Stimulated activated CD4-positive, alpha-beta T cell treated with anti-CD3 and anti-CD28 coated beads, Interleukin-1b, Interleukin-23, amount 100 ng/mL, for 4 hours (primary cell): ENCODE data around the gene HOXA4.

Source experiments
- DNase-seq, 2 donors: peaks; one replicate each; pipeline ENCODE4 v3.0.0-alpha.2; 2020; ENCODE audit warnings: low read depth in 2 of 2

Gene HOXA4

GRCh38 chr7:27133409-27134231, 3.1 kb upstream of the HOXA4 start:
- DNase-seq = no peak

- DNase-seq = no peak
Observed at GRCh38 chr7:27132978-27133377, 2.4 kb upstream of the HOXA4 start.

DNA sequence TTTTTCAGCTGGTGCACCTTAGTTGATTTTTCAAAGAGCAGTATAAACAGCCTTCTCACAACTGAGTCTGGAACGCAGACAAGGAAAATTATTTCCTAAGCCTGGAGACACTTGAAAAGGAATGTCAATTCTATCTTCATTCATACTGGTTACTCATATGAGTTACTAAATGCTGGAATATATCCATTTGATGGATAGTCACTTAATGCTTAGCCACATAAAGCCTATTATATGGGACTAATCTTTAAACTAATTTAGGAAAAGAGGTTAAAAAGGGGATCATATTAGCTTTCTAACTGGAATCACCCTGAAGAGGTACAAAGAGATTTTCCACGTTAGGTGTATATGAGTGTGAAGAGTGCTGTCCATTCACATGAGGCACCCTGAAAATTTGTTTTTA, 1.7 kb upstream of the HOXA4 start:
- no peak for DNase-seq

DNA sequence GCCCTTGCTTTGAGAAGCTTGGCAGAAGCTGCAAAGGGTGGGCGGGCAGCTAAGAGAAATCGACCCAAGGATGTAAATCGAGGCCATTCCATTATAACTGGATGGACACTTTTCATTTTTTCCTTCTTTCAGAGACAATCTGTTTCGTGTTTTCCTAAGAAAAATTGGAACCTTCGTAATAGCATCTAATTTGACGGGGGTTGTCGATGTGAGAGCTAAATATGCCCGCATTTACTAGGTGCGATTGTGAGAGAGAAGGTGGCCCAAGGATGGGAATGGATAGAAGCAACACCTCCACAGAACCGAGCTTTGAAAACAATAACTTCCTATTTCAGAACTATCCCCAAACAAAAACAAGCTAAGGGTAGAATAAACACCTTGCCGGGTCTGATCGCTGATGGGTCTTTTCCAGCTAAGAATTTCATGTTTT, 848 bp upstream of the HOXA4 start:
- DNase-seq = no peak

GRCh38 chr7:27129729-27130539, 623 bp downstream of the HOXA4 start:
- no peak for DNase-seq

DNA sequence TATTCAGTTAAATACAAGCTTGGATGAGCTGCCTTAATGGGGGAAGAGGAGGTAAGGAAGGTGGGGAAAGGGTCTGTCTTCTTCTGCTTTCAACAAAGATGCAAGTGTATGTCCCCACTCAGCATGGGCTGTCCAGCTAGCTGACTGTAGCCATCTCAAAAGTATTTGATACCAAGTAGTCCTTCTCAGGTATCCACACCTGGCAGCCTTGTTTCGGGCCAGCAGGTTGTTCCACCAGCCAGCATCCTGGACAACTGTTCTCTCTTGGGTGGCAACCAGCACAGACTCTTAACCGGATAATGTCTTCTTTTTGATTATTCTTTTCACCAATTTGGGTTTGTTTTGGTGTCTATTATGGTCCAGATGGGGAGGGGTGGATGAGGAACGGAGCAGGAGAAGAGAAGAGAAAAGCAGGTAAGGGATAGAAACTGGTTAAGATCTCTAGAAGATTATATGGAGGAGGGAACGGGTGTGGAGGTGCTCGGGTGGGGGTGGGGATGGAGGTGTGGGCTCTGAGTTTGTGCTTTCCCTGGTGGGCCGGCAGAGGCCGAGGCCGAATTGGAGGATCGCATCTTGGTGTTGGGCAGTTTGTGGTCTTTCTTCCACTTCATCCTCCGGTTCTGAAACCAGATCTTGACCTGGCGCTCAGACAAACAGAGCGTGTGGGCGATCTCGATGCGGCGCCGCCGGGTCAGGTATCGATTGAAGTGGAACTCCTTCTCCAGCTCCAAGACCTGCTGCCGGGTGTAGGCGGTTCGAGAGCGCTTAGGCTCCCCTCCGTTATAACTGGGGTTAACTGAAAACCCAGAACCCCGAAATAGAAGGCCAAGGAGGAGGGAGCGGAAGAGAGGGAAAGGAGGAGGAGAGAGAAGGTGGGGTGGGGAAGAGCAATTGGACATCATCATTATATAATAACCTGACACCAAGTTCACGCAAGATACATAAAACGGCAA, 1.5 kb downstream of the HOXA4 start:
- no peak for DNase-seq

DNA sequence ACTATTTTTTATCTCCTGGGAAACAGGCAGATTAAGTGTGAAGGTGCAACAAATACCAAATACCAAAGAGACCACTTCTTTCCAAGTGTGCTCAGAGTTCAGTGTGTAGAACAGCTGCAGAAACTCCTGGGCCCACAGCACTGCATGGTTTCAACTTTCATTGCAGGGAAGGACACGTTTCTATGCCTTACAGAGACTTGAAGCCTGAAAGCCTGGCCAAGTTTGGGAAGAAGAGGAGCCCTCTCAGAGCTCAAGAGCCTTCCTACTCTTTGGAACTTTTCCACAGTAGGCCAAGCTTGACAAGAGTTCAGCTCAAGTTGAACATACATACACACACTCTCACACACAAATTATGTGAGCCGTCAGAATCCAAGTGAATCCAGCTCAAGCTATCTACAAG, 2.5 kb downstream of the HOXA4 start:
- DNase-seq = no peak

DNA sequence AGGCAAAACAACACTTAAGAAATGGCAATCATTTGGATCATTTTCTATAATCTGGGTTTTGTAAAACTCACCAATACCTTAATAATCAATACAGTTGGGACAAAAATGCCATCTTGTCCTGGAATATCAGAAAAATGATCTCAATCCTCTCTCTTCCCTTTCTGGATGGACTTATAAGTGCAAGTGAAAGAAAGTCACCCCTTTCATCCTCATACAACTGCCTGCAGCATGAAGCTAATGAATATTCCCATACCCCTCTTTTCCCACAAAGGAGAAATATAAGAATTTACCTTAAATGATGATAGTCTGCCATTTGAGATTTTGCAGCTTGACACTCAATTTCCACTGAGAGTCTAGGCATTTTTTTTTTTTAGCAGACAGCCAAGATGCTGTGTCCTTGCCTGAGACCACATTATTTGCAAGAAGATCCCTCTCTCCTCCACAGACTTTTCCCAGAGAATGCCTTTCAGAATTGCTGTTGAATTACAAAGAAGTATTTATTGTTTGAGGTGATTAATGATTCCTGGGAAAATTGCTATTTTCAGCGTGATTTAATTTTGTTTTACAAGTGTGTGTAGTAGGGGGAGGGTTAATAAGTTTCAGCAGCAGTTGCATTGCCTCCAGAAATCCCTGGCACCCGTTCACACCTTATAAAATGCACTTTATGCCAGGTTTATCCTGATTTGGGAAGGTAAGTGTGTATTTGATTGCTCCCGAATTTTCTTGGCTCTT, 3.8 kb downstream of the HOXA4 start:
- DNase-seq = no peak

- no peak for DNase-seq
Observed at GRCh38 chr7:27125986-27126394, 4.6 kb downstream of the HOXA4 start.

GRCh38 chr7:27124902-27125689, 5.5 kb downstream of the HOXA4 start:
- DNase-seq = no peak

GRCh38 chr7:27124096-27124901, 6.3 kb downstream of the HOXA4 start:
- no peak for DNase-seq

GRCh38 chr7:27123477-27124053, 7.0 kb downstream of the HOXA4 start:
- no peak for DNase-seq

- no peak for DNase-seq
Observed at GRCh38 chr7:27123007-27123476, 7.5 kb downstream of the HOXA4 start.

GRCh38 chr7:27122077-27122910, 8.3 kb downstream of the HOXA4 start:
- DNase-seq = no peak

GRCh38 chr7:27121684-27122076, 8.9 kb downstream of the HOXA4 start:
- DNase-seq = no peak

GRCh38 chr7:27119412-27119911, 11.1 kb downstream of the HOXA4 start:
- no peak for DNase-seq

DNA sequence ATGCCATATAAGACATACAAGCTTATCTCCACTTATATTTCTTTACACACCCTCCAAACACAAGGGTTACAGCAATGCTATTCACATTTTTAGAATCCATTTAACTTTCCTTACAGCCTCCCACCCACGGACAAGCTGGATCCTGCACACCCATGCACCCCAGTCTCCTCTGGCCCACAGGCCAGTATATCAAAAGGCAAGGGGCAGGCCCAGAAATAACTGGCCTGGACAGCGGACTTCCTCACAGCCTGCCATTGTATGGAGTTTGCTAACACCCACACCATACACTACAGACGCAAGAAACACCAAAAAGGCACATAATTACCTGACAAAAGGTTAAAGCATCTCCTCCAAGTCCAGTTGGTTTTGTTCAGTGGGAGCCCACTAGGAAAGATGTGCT, 12.0 kb downstream of the HOXA4 start:
- no peak for DNase-seq
